ENCODE measurements around the gene GRHPR.

Gene GRHPR

GRCh38 chr9:37399336-37399735 lies 23.2 kb upstream of the GRHPR start:
- TF ChIP-seq CTCF (conservative IDR thresholded peaks at IDR 0.05) (no peak), ZFX (IDR thresholded peaks at IDR 0.05) (no peak)
- H3K27ac ChIP-seq, result no peak overlapping the region

GRCh38 chr9:37404590-37404989 lies 17.9 kb upstream of the GRHPR start:
- no peak for TF ChIP-seq CTCF (conservative IDR thresholded peaks at IDR 0.05)
- no peak for TF ChIP-seq ZFX (IDR thresholded peaks at IDR 0.05)
- H3K27ac ChIP-seq, result no peak overlapping the region

GRCh38 chr9:37405350-37405749 lies 17.1 kb upstream of the GRHPR start:
- TF ChIP-seq CTCF (conservative IDR thresholded peaks at IDR 0.05) (no peak), ZFX (IDR thresholded peaks at IDR 0.05) (no peak)
- no peak overlapping the region for H3K27ac ChIP-seq

GRCh38 chr9:37405764-37406380 lies 16.6 kb upstream of the GRHPR start:
- TF ChIP-seq CTCF (conservative IDR thresholded peaks at IDR 0.05) (no peak), ZFX (IDR thresholded peaks at IDR 0.05) (no peak)
- no peak overlapping the region for H3K27ac ChIP-seq

GRCh38 chr9:37406603-37407401 lies 15.7 kb upstream of the GRHPR start:
- TF ChIP-seq CTCF (conservative IDR thresholded peaks at IDR 0.05) (no peak), ZFX (IDR thresholded peaks at IDR 0.05) (no peak)
- no peak overlapping the region for H3K27ac ChIP-seq

GRCh38 chr9:37407468-37407867 lies 15.0 kb upstream of the GRHPR start:
- no peak overlapping the region for H3K27ac ChIP-seq
- TF ChIP-seq ZFX (IDR thresholded peaks at IDR 0.05) (no peak), CTCF (conservative IDR thresholded peaks at IDR 0.05) (peak; percentile 65)

- TF ChIP-seq ZFX (IDR thresholded peaks at IDR 0.05) (no peak), CTCF (conservative IDR thresholded peaks at IDR 0.05) (no peak)
- no peak overlapping the region for H3K27ac ChIP-seq
Measured at GRCh38 chr9:37408933-37409710, 13.4 kb upstream of the GRHPR start.

Measured in C4-2B (cell line).